HG02642 (cell line): ENCODE measurements around the gene NKAIN4.

Experiments used
- ATAC-seq: cut with Tn5 transposase; IDR thresholded peaks from one replicate; pipeline ENCODE4 v1.9.1; 2021; ENCODE audit warnings: mild to moderate bottlenecking; ENCODE audit not compliant: unreplicated experiment, poor library complexity

Gene NKAIN4

GRCh38 chr20:63276956-63277355 lies 22.7 kb upstream of the NKAIN4 start:
- ATAC-seq: no peak

GRCh38 chr20:63275825-63276224 lies 21.6 kb upstream of the NKAIN4 start:
- no peak for ATAC-seq

- ATAC-seq: no peak
Measured at GRCh38 chr20:63274381-63275228, 20.3 kb upstream of the NKAIN4 start.

GRCh38 chr20:63273635-63274380 lies 19.5 kb upstream of the NKAIN4 start:
- ATAC-seq: no peak

- no peak for ATAC-seq
Measured at GRCh38 chr20:63273059-63273579, 18.9 kb upstream of the NKAIN4 start.

GRCh38 chr20:63272105-63273058 lies 18.1 kb upstream of the NKAIN4 start, which contains the start of gene ARFGAP1:
Gene ARFGAP1, plus strand, starts transcription at chr20:63272813. Its CDS starts 2,768 bp downstream, at chr20:63275581.
- ATAC-seq: peak; percentile 89

- no peak for ATAC-seq
Measured at GRCh38 chr20:63270606-63271325, 16.5 kb upstream of the NKAIN4 start.

- ATAC-seq: no peak
Measured at GRCh38 chr20:63269724-63270123, 15.5 kb upstream of the NKAIN4 start.

GRCh38 chr20:63268671-63269439 lies 14.6 kb upstream of the NKAIN4 start:
- no peak for ATAC-seq

GRCh38 chr20:63268256-63268655 lies 14.0 kb upstream of the NKAIN4 start:
- no peak for ATAC-seq

GRCh38 chr20:63267691-63268090 lies 13.4 kb upstream of the NKAIN4 start:
- ATAC-seq: no peak

GRCh38 chr20:63265891-63266515 lies 11.7 kb upstream of the NKAIN4 start:
- ATAC-seq: no peak

GRCh38 chr20:63264519-63264918 lies 10.3 kb upstream of the NKAIN4 start:
- no peak for ATAC-seq

GRCh38 chr20:63264000-63264399 lies 9.7 kb upstream of the NKAIN4 start:
- ATAC-seq: no peak

- ATAC-seq: no peak
Measured at GRCh38 chr20:63262836-63263235, 8.6 kb upstream of the NKAIN4 start.

GRCh38 chr20:63261795-63262528 lies 7.7 kb upstream of the NKAIN4 start:
- no peak for ATAC-seq

- ATAC-seq: no peak
Measured at GRCh38 chr20:63261060-63261794, 7.0 kb upstream of the NKAIN4 start.
